K562 (cell line): Measurements from ENCODE around the gene IL20. TPM values are rescaled to one million over a fixed set of nuclear protein-coding genes. Genes with fewer than 3 reads are reported as not detected.
A peak's percentile ranks its signal among the peaks of the same experiment; 100 is the strongest.

Experiments
- ATAC-seq: fragments of 200-7000 bp; cut with Tn5 transposase; 3 replicates; pipeline ENCODE4 v1.9.1; 2020; ENCODE audit warnings: moderate library complexity
- BruUV-seq: library from RNA; stranded (reverse); fragments of 400-500 nt; replicated peaks from 2 replicates; lab custom pipeline; 2021; lab: Mats Ljungman, UMichigan
- CTCF ChIA-PET: fragments of 300-600 bp; formaldehyde crosslinking; extraction: SDS; loops from one replicate; lab custom pipeline; 2021; ENCODE audit warnings: low intra/inter-chr PET ratio; lab: Yijun Ruan, JAX
- POLR2A ChIA-PET: fragments of 300-600, 350-650 bp; sonication (Branson Sonifier 250); formaldehyde crosslinking; extraction: SDS; loops from one replicate; lab custom pipeline; 2021; ENCODE audit warnings: antibody characterized with exemption, inconsistent platforms; lab: Yijun Ruan, JAX
- DNase-seq, 4 experiments: peaks; one replicate each; pipeline versions ENCODE4 v3.0.0 to v3.0.0-alpha.2; 2011 to 2018; ENCODE audit warnings: low spot score in 3 of 4, mixed read lengths in 3 of 4; ENCODE audit errors: extremely low read depth in 1 of 4
- FAIRE-seq: peaks from 2 replicates; lab custom pipeline; 2011; peaks lifted over from hg19 to GRCh38; lab: Jason Lieb, UNC
- H2AFZ ChIP-seq: 2 replicates; pipeline ENCODE4 v1.6.0; 2011; ENCODE audit warnings: low read depth, low read length, control low read depth, inconsistent platforms
- H3K27ac ChIP-seq: fragments of 200-600 bp; 3 replicates; pipeline ENCODE4 v1.8.0; 2011; ENCODE audit warnings: low read depth, mild to moderate bottlenecking, control low read depth, inconsistent platforms, low read length, moderate library complexity, mixed read lengths; ENCODE audit errors: extremely low read depth
- H3K27me3 ChIP-seq, 2 experiments: fragments of 300-600 bp in 1 of 2; 2 replicates in 1 of 2; 3 replicates in 1 of 2; pipeline versions ENCODE4 v1.6.0 to v1.8.0; 2011; ENCODE audit warnings: inconsistent platforms in 2 of 2, low read length in 2 of 2, mild to moderate bottlenecking in 1 of 2, mixed read lengths in 1 of 2, moderate library complexity in 1 of 2; ENCODE audit not compliant: control insufficient read depth in 2 of 2, insufficient read depth in 2 of 2
- H3K36me3 ChIP-seq: fragments of 300-600 bp; 3 replicates; pipeline ENCODE4 v1.8.0; 2011; ENCODE audit warnings: mild to moderate bottlenecking, low read length, inconsistent platforms; ENCODE audit not compliant: control insufficient read depth, insufficient read depth
- H3K4me1 ChIP-seq, 2 experiments: fragments of 200-600 bp in 1 of 2; replicated peaks in 1 of 2; 2 replicates in 1 of 2; 3 replicates in 1 of 2; pipeline versions ENCODE4 v1.5.1 to v1.8.0; 2011; ENCODE audit warnings: inconsistent platforms in 2 of 2, low read length in 2 of 2, mild to moderate bottlenecking in 1 of 2, mixed read lengths in 1 of 2, moderate library complexity in 1 of 2; ENCODE audit not compliant: control insufficient read depth in 2 of 2, insufficient read depth in 2 of 2
- H3K4me2 ChIP-seq: 2 replicates; pipeline ENCODE4 v1.6.1; 2011; ENCODE audit warnings: low read length, control low read depth, inconsistent platforms, mixed read lengths; ENCODE audit not compliant: insufficient read depth
- H3K4me3 ChIP-seq: fragments of 200-600 bp; sonication (generic), shearing (Covaris generic); 2 replicates; pipeline ENCODE4 v1.5.1; 2016; ENCODE audit warnings: control low read depth, inconsistent platforms
- H3K79me2 ChIP-seq: fragments of 200-600 bp; 3 replicates; pipeline ENCODE4 v1.8.0; 2011; ENCODE audit warnings: low read length, inconsistent platforms; ENCODE audit not compliant: control insufficient read depth, insufficient read depth
- H3K9ac ChIP-seq, 2 experiments: 2 replicates each; pipeline versions ENCODE4 v1.6.0 to v1.6.1; 2011; ENCODE audit warnings: low read depth in 2 of 2, low read length in 2 of 2, control low read depth in 1 of 2, inconsistent platforms in 1 of 2, mild to moderate bottlenecking in 1 of 2, mixed read lengths in 1 of 2; ENCODE audit not compliant: insufficient read depth in 1 of 2
- H3K9me1 ChIP-seq: one replicate; pipeline ENCODE4 v1.6.0; 2011; ENCODE audit warnings: inconsistent platforms, mild to moderate bottlenecking, low read length, moderate library complexity; ENCODE audit not compliant: control insufficient read depth, insufficient read depth
- H3K9me3 ChIP-seq: replicated peaks from 2 replicates; pipeline ENCODE4 v1.5.1; 2011; ENCODE audit warnings: low read depth, low read length, inconsistent platforms; ENCODE audit not compliant: control insufficient read depth, insufficient read depth
- H4K20me1 ChIP-seq: replicated peaks from 2 replicates; pipeline ENCODE4 v1.6.1; 2011; ENCODE audit warnings: low read length, inconsistent platforms, mixed read lengths; ENCODE audit not compliant: control insufficient read depth, insufficient read depth
- CAMTA2 ChIP-seq: fragments of 250-450 bp; sonication (Bioruptor Pico); conservative IDR thresholded peaks from 2 replicates; pipeline ENCODE4 v1.5.1; 2022
- CHD2 ChIP-seq: IDR thresholded peaks from 2 replicates; pipeline ENCODE4 v1.6.1; 2011; ENCODE audit warnings: low read depth, low read length
- E2F3 ChIP-seq: fragments of 250-450 bp; sonication (Bioruptor Pico); IDR thresholded peaks from 2 replicates; pipeline ENCODE4 v1.4.0; 2020; ENCODE audit warnings: mild to moderate bottlenecking
- HNRNPL ChIP-seq: fragments of 200-400 bp; formaldehyde crosslinking; IDR thresholded peaks from 2 replicates; pipeline ENCODE4 v1.6.1; 2017; ENCODE audit warnings: low read depth, mild to moderate bottlenecking, low read length
- NCOA2 ChIP-seq, 2 experiments: fragments of 450-650 bp; IDR thresholded peaks; 2 replicates each; pipeline ENCODE4 v1.6.1; 2018; ENCODE audit warnings: mild to moderate bottlenecking in 2 of 2, moderate library complexity in 1 of 2; ENCODE audit not compliant: partially characterized antibody in 2 of 2
- WGBS: fragments of 100-300 bp; shearing (Covaris generic); methylation state at CpG from one replicate; pipeline ENCODE4 v1.1.6; 2016; ENCODE audit warnings: low coverage, mixed read lengths; ENCODE audit not compliant: insufficient coverage; ENCODE audit errors: missing lambda C conversion rate; 5-methylcytosine and 5-hydroxymethylcytosine counted together
- in situ Hi-C: fragments of 300-500 bp; cut with MboI; formaldehyde crosslinking; loops from 4 replicates; pipeline ENCODE4 v1.15.0; 2018; ENCODE audit warnings: inconsistent platforms, mixed read lengths
- intact Hi-C: fragments of 100-400 bp; cut with micrococcal nuclease; formaldehyde crosslinking; loops from 2 replicates; pipeline ENCODE4 v1.14.2; 2022
- polyA plus RNA-seq, 8 experiments: library from polyadenylated mRNA; depleted of rRNA in 4 of 8; stranded (reverse) in 5 of 8; unstranded in 3 of 8; fragments of >200 nt; fragmentation: Nextera tagmentation in 2 of 8; fragmentation: Illumina TruSeq in 1 of 8; extraction: Ambion mirVana in 2 of 8; extraction: Trizol in 1 of 8; gene quantifications; 2 replicates each; pipeline versions ENCODE4 v1.2.1 to v1.2.3, GENCODE V29; 2011 to 2014; ENCODE audit warnings: inconsistent platforms in 1 of 8, missing spikeins in 1 of 8
- total RNA-seq, 7 experiments: library from RNA; depleted of rRNA in 6 of 7; stranded (reverse); fragments of >200 nt in 6 of 7; fragmentation: Illumina TruSeq in 2 of 7; extraction: Trizol in 2 of 7; gene quantifications; 2 replicates each; pipeline versions ENCODE4 v1.2.1 to v1.2.3, GENCODE V29; 2011 to 2021; ENCODE audit warnings: low replicate concordance in 1 of 7
- TF ChIP-seq, protein P1 (sequence below): sonication (generic); formaldehyde crosslinking; IDR thresholded peaks from 2 replicates; pipeline ENCODE4 v1.8.0; 2022; ENCODE audit warnings: mild to moderate bottlenecking, missing genetic modification reagents

The IL20 gene
- total and polyA plus RNA-seq, 9 of the 15 experiments (the other 6 are each of a cell fraction or from before 2014, with no cell fraction given), result not detected

GRCh38 chr1:206816390-206817287 is 48.8 kb upstream of the IL20 start (continued):
- TF ChIP-seq HNRNPL (no peak), NCOA2 (IDR thresholded peaks at IDR 0.05; ENCODE audit: partially characterized antibody in 2 of 2) (peak in 1 of 2 experiments; percentile 47)

DNA sequence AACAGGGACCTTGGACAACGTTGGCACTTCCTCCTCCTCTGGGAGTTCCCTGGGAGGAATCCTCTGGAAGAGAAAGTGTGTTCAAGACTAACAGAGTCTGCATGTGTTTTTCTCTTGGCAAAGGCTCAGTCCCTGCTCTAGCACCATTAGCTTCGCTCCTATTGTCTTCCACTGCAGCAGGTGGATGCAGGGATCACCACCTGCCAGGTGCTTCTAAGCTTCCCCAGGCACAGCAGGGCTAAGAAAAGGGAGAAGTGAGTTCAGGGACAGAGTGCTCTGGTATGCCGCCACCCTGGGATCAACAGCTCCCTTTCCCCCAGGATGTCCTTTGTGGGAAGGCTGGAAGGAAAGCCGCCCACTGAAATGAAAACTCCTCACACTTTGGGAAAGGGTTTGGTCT is 43.9 kb upstream of the IL20 start:
- in situ Hi-C loops, result no loop called here
- ChIA-PET CTCF (no interaction called here), POLR2A (interaction anchor here (0.6 to 1.4 kb wide), 4 partner anchors 10 to 209 kb away, joined by 3 to 4 read pairs (median 4); no protein-coding TSS in a partner anchor)
- intact Hi-C loops, result no loop called here
- no peak overlapping the region for H2AFZ ChIP-seq
- H3K27me3 ChIP-seq, result peaks cover 10 to 34% of the 10 kb centered on the region in 2 experiments; a peak in 4 of 5 replicates
- no peak overlapping the region for H3K27ac ChIP-seq
- H4K20me1 ChIP-seq, result no peaks in the 10 kb centered on the region
- WGBS, result 27% methylated on average over 4 of the region's 4 CpGs
- no peaks in the 10 kb centered on the region for H3K79me2 ChIP-seq
- no peak overlapping the region for H3K4me3 ChIP-seq
- no peak for DNase-seq
- no peak overlapping the region for H3K9ac ChIP-seq
- H3K4me1 ChIP-seq, result peaks cover 0 to 15% of the 10 kb centered on the region in 2 experiments; a peak in 4 of 5 replicates
- FAIRE-seq, result no peak
- H3K36me3 ChIP-seq, result no peaks in the 10 kb centered on the region
- no peak for ATAC-seq
- no peak overlapping the region for H3K4me2 ChIP-seq
- BruUV-seq, result no TSS peak
- TF ChIP-seq, protein P1, sequence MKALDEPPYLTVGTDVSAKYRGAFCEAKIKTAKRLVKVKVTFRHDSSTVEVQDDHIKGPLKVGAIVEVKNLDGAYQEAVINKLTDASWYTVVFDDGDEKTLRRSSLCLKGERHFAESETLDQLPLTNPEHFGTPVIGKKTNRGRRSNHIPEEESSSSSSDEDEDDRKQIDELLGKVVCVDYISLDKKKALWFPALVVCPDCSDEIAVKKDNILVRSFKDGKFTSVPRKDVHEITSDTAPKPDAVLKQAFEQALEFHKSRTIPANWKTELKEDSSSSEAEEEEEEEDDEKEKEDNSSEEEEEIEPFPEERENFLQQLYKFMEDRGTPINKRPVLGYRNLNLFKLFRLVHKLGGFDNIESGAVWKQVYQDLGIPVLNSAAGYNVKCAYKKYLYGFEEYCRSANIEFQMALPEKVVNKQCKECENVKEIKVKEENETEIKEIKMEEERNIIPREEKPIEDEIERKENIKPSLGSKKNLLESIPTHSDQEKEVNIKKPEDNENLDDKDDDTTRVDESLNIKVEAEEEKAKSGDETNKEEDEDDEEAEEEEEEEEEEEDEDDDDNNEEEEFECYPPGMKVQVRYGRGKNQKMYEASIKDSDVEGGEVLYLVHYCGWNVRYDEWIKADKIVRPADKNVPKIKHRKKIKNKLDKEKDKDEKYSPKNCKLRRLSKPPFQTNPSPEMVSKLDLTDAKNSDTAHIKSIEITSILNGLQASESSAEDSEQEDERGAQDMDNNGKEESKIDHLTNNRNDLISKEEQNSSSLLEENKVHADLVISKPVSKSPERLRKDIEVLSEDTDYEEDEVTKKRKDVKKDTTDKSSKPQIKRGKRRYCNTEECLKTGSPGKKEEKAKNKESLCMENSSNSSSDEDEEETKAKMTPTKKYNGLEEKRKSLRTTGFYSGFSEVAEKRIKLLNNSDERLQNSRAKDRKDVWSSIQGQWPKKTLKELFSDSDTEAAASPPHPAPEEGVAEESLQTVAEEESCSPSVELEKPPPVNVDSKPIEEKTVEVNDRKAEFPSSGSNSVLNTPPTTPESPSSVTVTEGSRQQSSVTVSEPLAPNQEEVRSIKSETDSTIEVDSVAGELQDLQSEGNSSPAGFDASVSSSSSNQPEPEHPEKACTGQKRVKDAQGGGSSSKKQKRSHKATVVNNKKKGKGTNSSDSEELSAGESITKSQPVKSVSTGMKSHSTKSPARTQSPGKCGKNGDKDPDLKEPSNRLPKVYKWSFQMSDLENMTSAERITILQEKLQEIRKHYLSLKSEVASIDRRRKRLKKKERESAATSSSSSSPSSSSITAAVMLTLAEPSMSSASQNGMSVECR (CRISPR knock-in tag), result no peak
- no peak for TF ChIP-seq CAMTA2 (CRISPR knock-in tag)
- no peak for TF ChIP-seq E2F3 (CRISPR knock-in tag)
- TF ChIP-seq CHD2, result no peak
- H3K9me1 ChIP-seq, result no peaks in the 10 kb centered on the region
- no peaks in the 10 kb centered on the region for H3K9me3 ChIP-seq
